Brain microvascular endothelial cell (primary cell): ENCODE results near the gene PAX9.

Source experiments
- DNase-seq: peaks from one replicate; pipeline ENCODE4 v3.0.0-alpha.2; 2020
- H3K27ac ChIP-seq: fragments of 250-450 bp; sonication (Bioruptor Pico); 2 replicates; pipeline ENCODE4 v1.5.1; 2020; ENCODE audit warnings: mild to moderate bottlenecking, moderate library complexity
- H3K27me3 ChIP-seq: fragments of 250-450 bp; sonication (Bioruptor Pico); replicated peaks from 2 replicates; pipeline ENCODE4 v1.5.1; 2020; ENCODE audit warnings: mild to moderate bottlenecking
- H3K36me3 ChIP-seq: fragments of 250-450 bp; sonication (Bioruptor Pico); replicated peaks from 2 replicates; pipeline ENCODE4 v1.5.1; 2020; ENCODE audit warnings: mild to moderate bottlenecking
- H3K4me3 ChIP-seq: 2 replicates; pipeline ENCODE4 v1.5.1; 2011; ENCODE audit warnings: low read depth, mild to moderate bottlenecking, control low read depth, low read length, moderate library complexity
- CTCF ChIP-seq: IDR thresholded peaks from 2 replicates; pipeline ENCODE4 v1.5.1; 2011; ENCODE audit warnings: low read depth, mild to moderate bottlenecking, moderate library complexity, low read length, control low read depth, inconsistent platforms; ENCODE audit errors: missing control alignments
- in situ Hi-C: cut with HindIII; loops from 2 replicates; pipeline ENCODE4 v1.10.0; 2017; ENCODE audit warnings: low sequenced_read_pairs, low pct_ligation_motif_present

The PAX9 gene

DNA sequence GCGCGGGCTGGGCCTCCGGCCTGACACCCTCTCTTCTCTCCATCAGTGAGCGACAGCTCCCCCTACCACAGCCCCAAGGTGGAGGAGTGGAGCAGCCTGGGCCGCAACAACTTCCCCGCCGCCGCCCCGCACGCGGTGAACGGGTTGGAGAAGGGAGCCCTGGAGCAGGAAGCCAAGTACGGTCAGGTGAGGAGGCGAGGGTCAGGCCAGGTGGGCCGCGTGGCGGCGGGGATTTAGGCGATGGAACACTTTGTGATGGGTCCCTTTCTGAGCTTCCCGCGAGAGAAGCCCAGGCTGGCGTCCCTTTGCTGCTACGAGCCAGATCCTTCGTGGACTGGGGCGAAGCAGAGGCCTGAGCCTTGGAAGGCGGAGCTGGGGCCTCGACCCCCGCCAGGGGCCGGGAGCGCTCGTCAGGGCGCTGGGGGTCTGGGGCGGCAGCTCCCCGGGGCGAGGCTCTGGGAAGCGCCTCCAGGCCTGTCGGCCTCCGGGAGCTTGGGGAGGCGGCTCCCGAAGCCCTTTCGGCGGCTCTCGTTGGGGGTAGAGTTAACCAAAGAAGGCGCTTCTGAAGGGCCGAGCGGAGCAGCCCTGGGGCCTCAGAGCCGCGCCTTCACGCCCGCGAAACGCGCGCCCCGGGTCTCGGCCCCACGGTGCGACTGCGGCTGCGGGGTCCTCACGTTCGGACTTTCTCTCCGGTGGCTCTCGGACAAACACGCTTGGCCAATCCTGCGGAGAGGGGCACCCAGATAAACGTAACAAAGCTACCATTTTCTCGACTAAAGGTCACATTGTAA lies 5.0 kb downstream of the PAX9 start:
- peaks cover 58% of the 10 kb centered on the region for H3K27me3 ChIP-seq

DNA sequence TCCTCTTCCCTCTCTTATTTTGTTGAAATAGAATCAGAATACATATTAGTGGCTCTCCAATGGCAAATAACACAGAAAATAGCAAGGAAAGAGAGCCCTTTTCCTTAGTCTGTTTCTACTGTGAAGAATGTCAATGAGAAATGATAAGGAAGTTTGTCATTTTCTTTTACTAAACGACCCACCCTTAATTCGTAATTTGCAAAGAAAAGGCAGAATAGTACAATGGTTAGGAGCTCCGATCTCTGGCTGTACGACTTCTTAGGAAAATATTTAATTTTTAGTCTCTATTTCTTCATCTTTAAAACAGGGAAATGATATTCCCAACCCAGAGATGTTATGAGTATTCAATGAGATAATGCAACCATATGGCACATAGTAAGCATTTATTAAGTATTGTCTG lies 6.0 kb downstream of the PAX9 start:
- DNase-seq: no peak
- peaks cover 49% of the 10 kb centered on the region for H3K27me3 ChIP-seq
- no peak for TF ChIP-seq CTCF

More for the DNA sequence above, 5.0 kb downstream of the PAX9 start:
- no peak overlapping the region for H3K4me3 ChIP-seq
- no peak for DNase-seq
- no peaks in the 10 kb centered on the region for H3K36me3 ChIP-seq
- H3K27ac ChIP-seq: no peak overlapping the region
- in situ Hi-C loops: no loop called here
- TF ChIP-seq CTCF: no peak

DNA sequence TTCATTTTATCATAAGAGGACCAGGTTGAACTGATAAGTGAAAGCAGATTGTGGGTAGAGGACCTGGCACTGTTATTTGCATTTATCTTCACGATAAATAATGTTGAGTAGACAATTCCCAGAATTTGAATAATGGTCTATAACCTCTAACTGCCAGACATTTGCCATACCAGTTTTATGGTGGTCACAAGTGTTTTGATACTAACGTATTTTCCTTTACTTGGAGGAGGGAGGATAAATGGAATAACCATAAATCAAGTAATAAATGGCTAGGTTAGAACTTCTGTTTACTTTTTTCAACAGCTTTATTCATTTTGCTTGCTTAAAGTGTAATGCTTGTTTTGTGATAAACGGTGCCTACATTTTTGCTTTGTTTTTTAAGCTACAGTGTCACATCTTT lies 9.5 kb downstream of the PAX9 start:
- Histone ChIP-seq H3K36me3 (no peaks in the 10 kb centered on the region), H3K4me3 (no peak overlapping the region), H3K27me3 (peaks cover 17% of the 10 kb centered on the region), H3K27ac (no peak overlapping the region)
- in situ Hi-C loops: no loop called here
- TF ChIP-seq CTCF: no peak
- DNase-seq: no peak

More for the DNA sequence above, 6.0 kb downstream of the PAX9 start:
- H3K4me3 ChIP-seq: no peak overlapping the region
- H3K36me3 ChIP-seq: no peaks in the 10 kb centered on the region
- in situ Hi-C loops: no loop called here
- no peak overlapping the region for H3K27ac ChIP-seq

DNA sequence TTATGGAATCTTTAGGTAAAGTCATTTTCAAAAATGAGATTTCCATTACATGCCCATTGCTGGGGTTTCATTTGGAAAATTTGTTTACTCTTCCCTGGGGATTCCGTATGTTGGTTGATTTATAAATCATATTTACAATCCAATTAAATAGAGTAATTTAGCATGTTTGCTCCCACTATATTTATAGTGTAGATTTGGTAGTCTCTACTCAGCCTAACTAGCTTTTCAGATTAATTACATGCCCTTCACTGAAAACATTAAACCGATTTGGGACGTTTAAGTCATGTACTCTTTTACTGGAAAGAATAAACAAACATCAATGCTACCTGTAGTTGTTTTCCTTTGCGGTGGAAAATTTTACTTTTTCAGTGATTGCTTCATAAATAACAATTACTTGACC lies 10.4 kb downstream of the PAX9 start:
- TF ChIP-seq CTCF: no peak
- Histone ChIP-seq H3K4me3 (no peak overlapping the region), H3K27ac (no peak overlapping the region), H3K36me3 (no peaks in the 10 kb centered on the region), H3K27me3 (peaks cover 8% of the 10 kb centered on the region)
- no peak for DNase-seq
- in situ Hi-C loops: no loop called here

- DNase-seq: no peak
- Histone ChIP-seq H3K36me3 (no peaks in the 10 kb centered on the region), H3K4me3 (no peak overlapping the region), H3K27me3 (no peaks in the 10 kb centered on the region), H3K27ac (no peak overlapping the region)
- TF ChIP-seq CTCF: no peak
- in situ Hi-C loops: no loop called here
Observed at GRCh38 chr14:36674659-36675058, 13.0 kb downstream of the PAX9 start.

DNA sequence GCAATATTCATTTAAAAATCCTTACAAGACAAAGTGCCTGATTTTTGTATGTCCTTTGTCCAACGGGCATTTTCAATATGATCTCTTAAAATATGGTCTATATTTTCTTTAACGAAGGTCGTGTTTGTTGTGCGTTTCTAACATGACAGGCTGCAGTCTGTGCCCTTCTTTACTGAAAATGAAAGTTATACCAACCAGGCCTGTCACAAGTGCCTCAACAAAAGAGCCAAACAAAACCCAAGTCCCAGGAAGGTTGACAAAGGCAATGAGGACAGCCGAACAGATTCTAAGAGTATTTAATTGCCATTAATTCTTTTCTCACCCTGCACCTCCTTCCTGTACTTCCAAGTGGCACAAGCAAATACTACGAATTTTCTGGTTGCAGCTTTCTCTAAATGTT lies 13.9 kb downstream of the PAX9 start:
- in situ Hi-C loops: no loop called here
- no peak for TF ChIP-seq CTCF
- Histone ChIP-seq H3K4me3 (no peak overlapping the region), H3K36me3 (no peaks in the 10 kb centered on the region), H3K27ac (no peak overlapping the region), H3K27me3 (no peaks in the 10 kb centered on the region)
- no peak for DNase-seq
